ENCODE data around the gene PLEKHS1.

PLEKHS1 gene

DNA sequence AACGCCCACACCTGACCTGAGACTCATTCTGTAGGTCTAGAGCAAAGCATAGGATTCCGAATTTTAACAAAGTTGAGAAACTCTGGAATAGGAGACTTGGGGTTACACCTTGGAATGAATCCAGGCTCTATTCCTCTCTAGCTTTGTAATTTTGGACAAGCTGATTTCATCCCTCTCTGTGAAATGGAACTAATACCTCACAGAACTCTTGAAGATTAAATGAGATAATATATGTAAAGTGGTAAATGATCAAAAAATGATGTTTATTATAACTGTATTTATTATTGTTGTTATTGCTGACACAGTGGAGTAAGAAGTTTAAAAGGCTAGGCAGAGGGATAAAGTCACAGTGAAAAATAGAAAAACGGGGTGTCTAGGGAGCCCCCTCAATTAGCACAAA is 39.5 kb upstream of the PLEKHS1 start:
- H3K4me3 ChIP-seq (ENCODE audit: insufficient read length, low read depth): no peak overlapping the region
- H3K9ac ChIP-seq (ENCODE audit: insufficient read length, low read depth): no peak overlapping the region
- peaks cover 9% of the 10 kb centered on the region for H3K36me3 ChIP-seq (ENCODE audit: insufficient read depth, insufficient read length, low read length)
- peaks cover 4% of the 10 kb centered on the region for H3K4me1 ChIP-seq (ENCODE audit: insufficient read depth, insufficient read length)
- DNase-seq (ENCODE audit: low read depth, low spot score): no peak
- no peak for TF ChIP-seq SUZ12 (IDR thresholded peaks at IDR 0.05; ENCODE audit: extremely low read depth, insufficient read depth, insufficient read length)
- no peak for TF ChIP-seq YY1 (IDR thresholded peaks at IDR 0.05; ENCODE audit: insufficient read depth, insufficient read length)
- TF ChIP-seq ZNF274 (IDR thresholded peaks at IDR 0.05; ENCODE audit: low read depth, low read length): no peak
- H3K27me3 ChIP-seq (ENCODE audit: insufficient read depth, insufficient read length): no peaks in the 10 kb centered on the region
- no peaks in the 10 kb centered on the region for H3K9me3 ChIP-seq (ENCODE audit: insufficient read depth, low read length)

GRCh38 chr10:113712755-113713639 is 38.5 kb upstream of the PLEKHS1 start:
- TF ChIP-seq SUZ12 (IDR thresholded peaks at IDR 0.05; ENCODE audit: extremely low read depth, insufficient read depth, insufficient read length) (no peak), YY1 (IDR thresholded peaks at IDR 0.05; ENCODE audit: insufficient read depth, insufficient read length) (no peak), ZNF274 (IDR thresholded peaks at IDR 0.05; ENCODE audit: low read depth, low read length) (no peak)
- no peak overlapping the region for H3K9ac ChIP-seq (ENCODE audit: insufficient read length, low read depth)
- peaks cover 4% of the 10 kb centered on the region for H3K4me1 ChIP-seq (ENCODE audit: insufficient read depth, insufficient read length)
- H3K27me3 ChIP-seq (ENCODE audit: insufficient read depth, insufficient read length): no peaks in the 10 kb centered on the region
- H3K36me3 ChIP-seq (ENCODE audit: insufficient read depth, insufficient read length, low read length): peaks cover 9% of the 10 kb centered on the region
- DNase-seq (ENCODE audit: low read depth, low spot score): no peak
- H3K4me3 ChIP-seq (ENCODE audit: insufficient read length, low read depth): no peak overlapping the region
- no peaks in the 10 kb centered on the region for H3K9me3 ChIP-seq (ENCODE audit: insufficient read depth, low read length)

DNA sequence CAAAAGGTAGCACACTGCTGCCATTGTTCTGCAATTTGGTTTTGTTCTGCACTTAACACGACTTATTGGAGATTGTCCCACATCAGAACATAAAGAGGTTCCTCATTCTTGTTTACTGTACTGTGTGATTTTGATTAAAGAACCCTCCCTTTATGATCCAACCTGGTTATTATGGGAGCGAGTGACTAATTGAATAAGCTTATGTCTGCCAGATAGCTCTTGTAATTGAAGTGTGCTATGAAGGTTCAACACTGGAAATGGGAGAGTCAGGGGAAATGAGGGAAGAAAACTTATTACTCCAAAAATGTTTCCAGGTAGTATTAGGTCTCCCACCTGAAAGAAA is 37.9 kb upstream of the PLEKHS1 start:
- peaks cover 9% of the 10 kb centered on the region for H3K36me3 ChIP-seq (ENCODE audit: insufficient read depth, insufficient read length, low read length)
- no peak for DNase-seq (ENCODE audit: low read depth, low spot score)

DNA sequence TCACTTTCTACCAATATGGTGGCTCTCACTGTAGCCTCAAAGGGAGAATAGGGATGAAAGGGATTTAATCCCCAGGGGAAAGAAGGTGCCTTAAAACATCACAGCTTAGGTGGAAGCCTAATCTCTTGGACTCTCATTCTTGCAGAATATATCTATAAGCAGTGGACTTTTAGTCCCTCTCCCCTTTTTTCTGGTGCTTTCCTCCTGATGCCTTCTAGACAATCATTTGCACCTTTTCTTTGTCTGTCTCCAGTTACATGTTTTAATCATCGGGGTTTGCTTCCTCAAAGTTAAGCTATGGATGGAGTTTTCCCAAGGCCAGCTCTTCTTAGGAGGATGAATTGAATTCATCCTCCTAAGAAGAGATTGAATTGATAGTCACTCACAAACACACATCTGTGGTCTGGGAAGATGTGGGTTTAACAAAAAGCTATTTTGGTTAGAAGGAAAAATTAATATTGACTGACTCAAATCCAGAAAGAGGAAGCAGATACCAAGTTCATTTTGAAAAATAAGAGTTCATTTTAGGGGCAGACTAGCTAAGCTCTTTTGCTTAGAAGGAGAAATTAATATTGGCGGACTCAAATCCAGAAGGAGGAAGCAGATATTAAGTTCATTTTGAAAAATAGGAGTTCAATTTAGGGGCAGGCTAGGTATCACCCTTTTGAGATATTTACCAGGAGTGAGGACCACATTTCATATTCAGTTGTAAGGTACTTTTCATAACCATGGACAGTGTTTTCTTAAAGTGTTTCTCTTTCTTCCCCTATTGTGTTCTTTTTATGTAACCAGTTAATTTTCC is 35.2 kb upstream of the PLEKHS1 start:
- Histone ChIP-seq H3K9ac (ENCODE audit: insufficient read length, low read depth) (no peak overlapping the region), H3K36me3 (ENCODE audit: insufficient read depth, insufficient read length, low read length) (peaks cover 32% of the 10 kb centered on the region), H3K27me3 (ENCODE audit: insufficient read depth, insufficient read length) (no peaks in the 10 kb centered on the region), H3K9me3 (ENCODE audit: insufficient read depth, low read length) (no peaks in the 10 kb centered on the region), H3K4me1 (ENCODE audit: insufficient read depth, insufficient read length) (no peaks in the 10 kb centered on the region), H3K4me3 (ENCODE audit: insufficient read length, low read depth) (no peak overlapping the region)
- DNase-seq (ENCODE audit: low read depth, low spot score): no peak
- TF ChIP-seq SUZ12 (IDR thresholded peaks at IDR 0.05; ENCODE audit: extremely low read depth, insufficient read depth, insufficient read length) (no peak), ZNF274 (IDR thresholded peaks at IDR 0.05; ENCODE audit: low read depth, low read length) (no peak), YY1 (IDR thresholded peaks at IDR 0.05; ENCODE audit: insufficient read depth, insufficient read length) (no peak)

More for the DNA sequence above, 37.9 kb upstream of the PLEKHS1 start:
- H3K27me3 ChIP-seq (ENCODE audit: insufficient read depth, insufficient read length): no peaks in the 10 kb centered on the region
- no peak overlapping the region for H3K4me3 ChIP-seq (ENCODE audit: insufficient read length, low read depth)
- H3K4me1 ChIP-seq (ENCODE audit: insufficient read depth, insufficient read length): peaks cover 4% of the 10 kb centered on the region
- H3K9ac ChIP-seq (ENCODE audit: insufficient read length, low read depth): no peak overlapping the region
- TF ChIP-seq SUZ12 (IDR thresholded peaks at IDR 0.05; ENCODE audit: extremely low read depth, insufficient read depth, insufficient read length): no peak
- TF ChIP-seq ZNF274 (IDR thresholded peaks at IDR 0.05; ENCODE audit: low read depth, low read length): no peak
- TF ChIP-seq YY1 (IDR thresholded peaks at IDR 0.05; ENCODE audit: insufficient read depth, insufficient read length): no peak
- no peaks in the 10 kb centered on the region for H3K9me3 ChIP-seq (ENCODE audit: insufficient read depth, low read length)

- Histone ChIP-seq H3K9me3 (ENCODE audit: insufficient read depth, low read length) (no peaks in the 10 kb centered on the region), H3K4me3 (ENCODE audit: insufficient read length, low read depth) (no peak overlapping the region), H3K36me3 (ENCODE audit: insufficient read depth, insufficient read length, low read length) (peaks cover 44% of the 10 kb centered on the region), H3K9ac (ENCODE audit: insufficient read length, low read depth) (no peak overlapping the region), H3K4me1 (ENCODE audit: insufficient read depth, insufficient read length) (no peaks in the 10 kb centered on the region), H3K27me3 (ENCODE audit: insufficient read depth, insufficient read length) (no peaks in the 10 kb centered on the region)
- TF ChIP-seq ZNF274 (IDR thresholded peaks at IDR 0.05; ENCODE audit: low read depth, low read length) (no peak), YY1 (IDR thresholded peaks at IDR 0.05; ENCODE audit: insufficient read depth, insufficient read length) (no peak), SUZ12 (IDR thresholded peaks at IDR 0.05; ENCODE audit: extremely low read depth, insufficient read depth, insufficient read length) (no peak)
- no peak for DNase-seq (ENCODE audit: low read depth, low spot score)
Measured at GRCh38 chr10:113718969-113719822, 32.3 kb upstream of the PLEKHS1 start.

GRCh38 chr10:113720386-113720785 is 31.1 kb upstream of the PLEKHS1 start:
- Histone ChIP-seq H3K9ac (ENCODE audit: insufficient read length, low read depth) (no peak overlapping the region), H3K4me3 (ENCODE audit: insufficient read length, low read depth) (no peak overlapping the region), H3K4me1 (ENCODE audit: insufficient read depth, insufficient read length) (no peaks in the 10 kb centered on the region), H3K27me3 (ENCODE audit: insufficient read depth, insufficient read length) (no peaks in the 10 kb centered on the region), H3K36me3 (ENCODE audit: insufficient read depth, insufficient read length, low read length) (peaks cover 49% of the 10 kb centered on the region), H3K9me3 (ENCODE audit: insufficient read depth, low read length) (no peaks in the 10 kb centered on the region)
- TF ChIP-seq ZNF274 (IDR thresholded peaks at IDR 0.05; ENCODE audit: low read depth, low read length): no peak
- TF ChIP-seq SUZ12 (IDR thresholded peaks at IDR 0.05; ENCODE audit: extremely low read depth, insufficient read depth, insufficient read length): no peak
- TF ChIP-seq YY1 (IDR thresholded peaks at IDR 0.05; ENCODE audit: insufficient read depth, insufficient read length): no peak
- no peak for DNase-seq (ENCODE audit: low read depth, low spot score)
